ENCODE measurements around the gene C11orf58.

The C11orf58 gene

DNA sequence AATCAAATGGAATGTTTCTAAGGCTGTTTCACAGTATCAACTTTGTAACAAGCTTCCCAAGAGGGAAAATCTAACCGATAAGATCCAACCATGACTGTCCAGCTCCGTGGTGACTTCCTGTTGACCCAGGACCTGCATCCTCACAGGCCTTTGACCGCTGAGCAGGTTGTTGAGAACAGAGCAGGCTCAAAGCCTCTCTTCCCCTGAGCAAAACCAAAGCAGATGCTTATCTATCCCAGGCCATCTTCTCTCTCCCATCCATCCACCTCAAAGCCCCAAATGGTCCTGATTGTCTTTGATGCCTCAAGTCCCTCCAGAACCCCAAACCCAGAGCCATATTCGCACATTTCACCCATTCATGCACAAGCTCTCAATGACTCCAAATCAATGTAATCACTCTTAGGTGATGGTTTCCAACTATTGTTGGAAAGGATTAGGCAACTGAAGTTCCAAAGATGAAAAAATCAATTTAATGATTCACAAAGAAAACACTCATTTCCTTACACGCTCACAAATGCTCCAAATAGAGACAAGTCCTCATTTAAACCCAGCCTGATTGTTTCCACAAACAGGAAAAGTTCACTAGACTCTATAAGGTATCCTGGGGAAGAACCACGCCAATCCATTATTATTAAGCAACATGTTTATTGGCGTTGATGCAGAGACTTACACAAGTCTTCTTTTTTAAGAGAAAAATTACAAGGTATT is 48.7 kb downstream of the C11orf58 start:
- no peak for DNase-seq

DNA sequence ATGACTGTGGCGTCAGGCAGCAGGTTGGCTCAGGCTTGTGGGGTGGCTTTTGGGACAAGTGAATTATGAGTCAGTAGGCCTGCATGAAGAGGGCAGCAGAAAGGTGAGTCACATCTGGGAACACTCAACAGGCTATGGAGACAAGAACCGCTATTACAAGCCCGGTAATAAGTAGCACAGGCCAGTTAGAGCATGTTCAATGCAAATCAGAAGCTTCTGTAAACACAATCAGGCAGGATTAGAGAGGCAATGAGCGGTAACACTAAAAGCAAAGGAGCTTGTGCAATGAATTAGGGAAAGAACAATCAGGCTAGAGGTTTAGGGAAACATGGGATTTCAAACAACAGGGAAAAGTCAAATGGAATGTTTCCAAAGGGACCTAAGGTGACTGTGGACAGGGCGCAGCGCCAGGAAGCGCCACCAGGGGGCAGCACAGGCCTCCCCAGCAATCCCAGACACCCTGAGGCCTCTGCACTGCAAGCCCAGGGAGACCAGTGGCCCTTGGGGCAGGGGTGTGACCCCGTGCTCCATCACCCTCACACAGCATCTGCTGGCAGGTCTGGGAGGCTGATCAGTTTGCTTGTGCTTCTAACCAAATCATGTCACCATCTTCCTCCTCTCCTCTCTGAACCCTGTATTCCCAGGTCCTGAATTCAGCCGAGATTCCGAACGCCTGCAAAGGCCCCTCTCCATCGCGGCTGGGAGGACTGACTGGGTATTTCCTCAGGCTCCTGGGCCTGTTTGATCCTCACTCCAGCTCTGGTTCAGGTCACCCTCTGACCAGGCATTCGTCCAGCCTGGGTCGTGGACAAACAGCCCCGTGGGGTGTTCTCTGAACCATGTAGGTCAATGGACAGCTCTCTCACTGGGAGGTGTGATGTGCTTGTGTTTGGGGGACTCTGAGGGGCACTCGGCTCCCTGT is 50.0 kb downstream of the C11orf58 start:
- peak; percentile 65 for DNase-seq

DNA sequence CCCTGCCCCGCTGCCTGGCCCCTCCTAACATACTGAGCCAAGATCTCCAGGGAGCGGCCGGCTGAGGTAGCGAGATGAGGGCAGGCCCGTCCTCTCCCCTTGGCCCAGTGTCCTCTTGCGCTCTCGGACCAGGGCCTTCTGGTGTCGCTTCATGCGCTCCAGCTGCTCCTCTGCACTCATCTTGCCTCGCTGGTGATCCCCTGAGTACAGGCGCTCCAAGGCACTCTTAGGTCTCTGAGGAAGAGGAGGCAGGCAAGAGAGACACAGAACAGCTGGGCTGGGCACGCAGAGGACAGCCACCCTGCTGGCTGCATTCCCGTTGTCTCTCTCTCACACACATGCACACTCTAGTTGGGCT is 50.6 kb downstream of the C11orf58 start:
- DNase-seq = no peak

- DNase-seq = no peak
Observed at GRCh38 chr11:16789560-16790485, 51.4 kb downstream of the C11orf58 start.

DNA sequence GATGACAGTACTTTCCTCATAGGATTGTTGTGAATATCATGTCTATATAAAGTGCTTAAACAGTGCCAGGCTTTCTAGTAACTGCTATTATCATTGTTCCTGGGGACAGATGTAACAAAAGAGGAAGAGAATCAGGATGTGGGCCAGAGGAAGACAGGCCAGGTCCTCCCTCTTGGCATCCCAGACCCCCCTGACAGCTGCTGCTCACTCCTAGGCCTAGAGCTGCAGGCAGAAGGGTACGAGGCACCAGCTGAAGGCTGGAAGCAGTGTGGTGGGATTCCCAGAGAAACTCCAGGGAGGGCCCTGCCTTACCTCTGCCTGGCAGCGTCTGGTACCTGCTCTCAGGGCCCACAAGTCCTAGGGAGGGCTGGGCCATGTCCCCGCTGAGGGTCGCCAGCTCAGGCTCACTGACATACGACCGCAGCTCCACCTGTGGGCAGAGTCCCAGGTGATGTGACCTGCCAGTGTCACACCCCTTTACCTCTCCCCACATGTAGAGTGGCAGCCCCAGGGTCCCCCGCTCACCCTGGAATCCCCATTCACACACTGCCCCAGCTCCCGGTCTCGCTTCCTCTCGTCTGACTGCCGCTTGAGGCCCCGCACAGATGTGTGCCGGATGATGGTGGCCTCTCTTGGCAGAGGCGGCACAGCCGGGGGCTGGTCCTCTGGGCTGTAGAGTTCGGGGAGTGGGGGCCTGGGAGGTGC is 52.2 kb downstream of the C11orf58 start:
- DNase-seq = no peak

DNA sequence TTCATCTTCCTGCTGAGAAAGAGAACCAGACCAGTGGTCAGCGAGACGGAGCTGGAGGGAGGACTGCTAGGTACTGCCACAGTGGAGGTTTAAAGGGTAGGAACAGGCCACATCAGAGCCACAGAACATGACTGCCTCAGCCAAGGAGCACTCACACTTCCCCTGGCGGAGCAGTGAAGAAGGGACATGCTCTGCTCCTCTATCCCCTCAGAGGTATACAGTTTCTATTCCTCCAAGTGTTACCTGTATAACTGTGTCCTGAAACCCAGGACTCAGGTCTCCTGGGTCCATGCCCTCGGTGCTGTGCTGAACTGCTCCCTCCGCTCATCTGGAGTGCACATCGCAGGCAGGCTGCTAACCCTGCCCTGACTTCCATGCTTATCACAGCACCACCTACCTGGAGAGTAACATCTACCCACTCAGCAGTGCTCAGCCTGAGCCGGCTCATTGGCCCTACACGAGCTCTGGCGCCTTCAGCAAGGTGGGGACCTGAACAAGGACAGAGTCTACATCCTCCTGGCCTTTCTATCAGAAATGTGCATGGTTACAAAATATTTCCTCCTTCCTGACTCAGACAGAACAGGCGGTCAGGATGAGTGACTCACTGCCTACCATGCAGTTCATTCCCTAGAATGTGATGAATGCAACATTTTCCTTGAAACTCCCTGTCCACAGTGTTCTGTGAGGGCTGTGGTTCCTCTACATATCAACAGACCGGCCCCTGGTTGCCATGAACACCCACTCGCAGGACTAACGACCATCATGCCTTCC is 52.9 kb downstream of the C11orf58 start:
- DNase-seq = no peak

- DNase-seq = no peak
Observed at GRCh38 chr11:16792426-16792825, 54.0 kb downstream of the C11orf58 start.

GRCh38 chr11:16793009-16793408 is 54.6 kb downstream of the C11orf58 start:
- DNase-seq = no peak

DNA sequence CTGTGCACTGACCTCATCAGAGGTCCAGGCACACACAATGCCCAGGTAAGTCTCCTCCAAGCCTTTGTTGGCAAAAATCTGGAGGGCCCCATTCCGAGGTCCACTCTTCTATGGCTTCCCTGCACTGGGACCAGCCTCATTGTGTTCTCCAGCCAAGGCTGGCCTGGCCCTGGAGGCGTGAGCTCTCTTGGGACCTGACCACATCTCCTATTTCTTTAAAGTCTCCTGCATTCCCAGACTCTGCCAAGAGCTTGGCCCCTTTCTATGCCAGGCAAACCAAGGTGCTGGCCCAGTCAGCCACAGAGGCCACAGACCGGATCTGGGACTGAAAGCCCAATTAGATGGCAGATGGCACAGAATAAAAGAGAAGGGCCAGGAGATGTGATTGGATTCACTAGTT is 55.1 kb downstream of the C11orf58 start:
- DNase-seq = no peak

DNA sequence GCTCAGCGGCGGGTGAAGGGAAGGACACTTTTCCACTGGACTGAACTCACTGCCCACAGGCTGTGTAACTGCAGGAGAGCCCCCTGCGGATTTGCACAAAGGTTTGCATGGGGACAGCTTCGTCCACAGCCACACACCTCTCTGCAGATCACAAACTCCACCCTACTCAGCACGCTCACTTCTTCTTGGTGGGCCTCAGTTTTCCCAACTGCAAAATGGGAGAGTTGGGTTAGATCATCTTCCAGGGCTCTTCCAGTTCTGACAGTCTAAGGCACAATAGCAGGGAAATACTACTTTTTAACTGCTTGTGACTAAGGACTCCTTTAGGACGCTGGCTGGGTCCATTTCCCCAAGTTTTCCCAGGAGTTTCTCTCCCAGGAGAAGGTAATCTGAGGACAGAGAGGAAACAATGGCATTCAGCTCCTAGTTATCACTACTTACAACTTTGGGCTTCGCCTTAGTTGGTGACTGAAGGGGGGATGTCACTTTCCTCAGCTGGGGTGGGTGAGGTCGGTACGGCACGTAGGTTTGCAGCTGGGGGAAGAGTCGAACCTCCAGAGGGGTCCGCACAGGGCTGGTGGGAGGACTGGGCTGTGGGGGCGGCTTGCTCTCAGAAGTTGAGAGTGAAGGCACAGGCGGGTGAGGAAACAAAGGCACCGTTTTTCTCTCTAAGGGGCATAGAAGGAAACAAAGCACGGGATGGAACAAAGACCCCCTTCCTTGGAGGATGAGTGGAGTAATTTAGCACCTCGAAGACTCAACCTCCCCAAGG is 55.8 kb downstream of the C11orf58 start:
- DNase-seq = no peak

GRCh38 chr11:16795146-16795545 is 56.7 kb downstream of the C11orf58 start:
- no peak for DNase-seq

DNA sequence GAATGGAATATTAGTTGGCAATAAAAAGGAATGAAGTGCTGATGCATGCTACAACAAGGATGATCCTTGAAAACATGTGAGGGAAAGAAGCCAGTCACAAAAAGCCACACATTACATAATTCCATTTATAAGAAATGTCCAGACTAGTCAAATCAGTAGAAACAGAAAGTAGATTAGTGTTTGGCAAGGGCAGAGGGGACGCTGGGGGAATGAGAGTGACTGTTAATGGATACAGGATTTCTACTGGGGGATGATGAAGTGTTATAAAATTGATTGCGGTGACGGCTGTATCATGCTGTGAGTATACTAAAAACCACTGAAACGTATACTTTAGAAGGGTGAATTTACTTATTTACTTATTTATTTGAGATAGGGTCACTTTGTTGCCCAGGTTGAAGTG is 57.9 kb downstream of the C11orf58 start:
- no peak for DNase-seq

DNA sequence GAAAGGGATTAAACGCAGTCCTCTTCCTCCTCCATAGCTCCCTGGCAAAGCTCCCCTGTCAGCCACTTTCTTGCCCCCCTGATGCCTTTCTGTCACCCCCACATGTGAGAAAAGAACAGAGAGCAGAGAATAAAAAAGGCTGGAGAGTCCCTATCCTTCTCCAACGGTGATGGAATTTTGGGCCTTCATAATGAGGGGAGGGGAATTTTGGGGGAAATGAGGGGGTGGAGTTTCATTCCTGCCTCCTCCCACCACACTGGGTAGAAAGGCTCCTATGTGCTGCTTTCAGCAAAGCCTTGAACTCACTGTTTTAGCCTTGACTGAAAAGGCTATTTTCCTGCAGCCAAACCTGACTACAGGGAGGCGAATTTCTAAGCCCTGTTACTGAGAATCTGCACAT is 59.3 kb downstream of the C11orf58 start:
- DNase-seq = no peak

DNA sequence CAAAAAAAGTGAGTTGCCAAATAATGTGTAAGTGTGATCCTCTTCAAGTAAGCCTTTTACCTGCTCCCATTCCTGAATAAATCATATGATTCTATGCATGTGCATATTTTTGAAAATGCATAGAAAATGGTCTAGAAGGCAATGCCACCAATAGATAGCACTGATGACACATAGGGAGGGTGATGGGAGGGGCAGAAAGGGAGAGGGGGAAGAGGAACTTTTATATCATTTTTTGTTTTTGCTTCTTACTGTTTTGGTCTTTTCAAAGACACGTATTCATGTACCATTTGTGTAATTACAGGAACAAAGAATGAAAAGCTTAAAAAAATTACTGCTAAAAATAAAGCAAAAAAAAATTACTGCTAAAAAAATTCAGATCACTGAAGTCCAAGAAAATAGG is 60.8 kb downstream of the C11orf58 start:
- DNase-seq = no peak

GRCh38 chr11:16799890-16800289 is 61.4 kb downstream of the C11orf58 start:
- no peak for DNase-seq

DNA sequence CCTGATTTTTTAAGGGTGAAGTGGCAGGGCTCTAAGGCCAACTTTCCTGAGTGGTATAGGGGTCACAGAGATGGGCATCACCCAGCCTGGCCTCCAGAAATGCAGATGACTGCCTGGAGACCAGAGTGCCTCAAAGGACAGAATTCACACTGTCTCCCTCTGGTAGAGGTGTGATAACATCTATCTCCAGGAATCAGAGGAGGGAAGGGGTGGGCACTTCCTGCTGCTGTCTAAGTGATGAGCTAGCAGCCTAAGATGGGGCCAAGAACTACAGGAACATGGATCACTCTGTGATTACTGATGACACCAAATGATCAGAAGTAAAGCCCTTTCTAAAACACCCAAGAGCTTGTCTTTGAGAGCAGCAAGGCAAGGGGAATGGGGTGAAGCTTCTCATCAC is 61.9 kb downstream of the C11orf58 start:
- no peak for DNase-seq

DNA sequence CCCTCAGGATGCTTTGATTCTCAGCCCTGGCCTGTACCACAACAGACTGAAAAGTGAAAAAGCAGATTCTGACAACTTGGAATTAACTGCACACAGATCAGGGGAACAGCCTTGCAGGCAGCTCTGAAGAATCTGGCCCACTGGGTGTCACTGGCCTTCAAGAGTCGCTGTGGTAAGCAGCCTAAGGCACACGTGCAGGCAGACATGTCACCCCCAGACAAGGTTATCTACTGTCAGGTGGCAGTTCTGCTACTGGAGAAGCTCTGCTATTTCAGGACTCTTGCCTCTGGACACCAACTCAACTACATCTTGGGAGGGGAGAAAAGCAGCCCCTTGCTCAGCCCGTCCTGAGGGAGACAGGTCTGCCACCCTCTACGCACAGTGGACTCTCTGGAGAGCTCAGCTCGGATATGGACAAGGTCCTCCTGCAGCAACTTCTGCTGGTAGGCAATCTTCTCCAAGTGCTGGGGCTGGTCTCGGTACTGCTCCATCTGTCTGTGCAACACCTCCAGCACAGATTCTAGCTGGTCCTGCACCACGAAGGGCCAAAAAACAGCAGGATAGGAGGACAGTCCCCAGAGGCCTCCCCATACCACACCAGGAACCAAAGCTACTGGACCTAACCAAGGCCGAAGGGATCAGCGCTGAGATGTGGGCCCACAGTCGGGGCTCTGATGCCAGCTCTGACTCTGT is 63.0 kb downstream of the C11orf58 start:
- no peak for DNase-seq

DNA sequence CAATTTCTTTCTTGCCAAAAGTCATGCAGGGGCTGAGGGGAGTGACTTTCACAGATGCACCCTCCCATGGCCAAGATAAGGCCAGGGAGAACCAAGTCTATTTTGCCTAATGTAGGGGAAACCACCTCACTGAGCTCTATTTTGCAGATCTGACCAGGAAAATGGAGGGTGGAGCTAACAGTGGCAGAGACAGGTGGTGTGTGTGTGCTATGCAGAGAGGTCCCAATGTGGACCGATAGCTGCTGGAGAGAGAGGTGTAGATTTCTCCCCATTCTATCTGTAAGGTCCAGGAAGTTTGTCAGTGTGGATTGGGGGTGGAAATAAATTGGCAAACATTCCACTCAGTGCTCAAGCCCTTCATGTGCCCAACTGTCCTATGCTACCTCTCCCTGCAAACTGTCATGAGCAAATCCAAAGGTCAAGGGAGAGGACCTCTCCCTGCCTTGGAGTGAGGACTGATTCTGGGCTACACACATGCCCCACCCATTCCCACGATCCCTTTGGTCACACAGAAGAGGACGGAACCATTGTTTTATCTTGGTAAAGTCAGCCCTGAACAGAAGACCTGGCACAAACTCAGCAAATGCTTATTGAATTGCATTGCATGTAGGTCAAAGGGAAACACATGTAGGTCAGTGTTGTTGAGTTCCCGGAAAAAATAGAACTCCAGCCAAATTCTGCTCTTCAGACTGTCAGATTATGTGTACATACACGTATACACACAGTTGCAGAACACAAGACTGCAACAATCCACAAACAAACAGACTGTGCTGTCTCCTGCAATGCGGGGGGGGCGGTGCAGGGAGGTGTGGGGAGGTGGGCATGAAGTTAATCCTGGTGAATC is 65.9 kb downstream of the C11orf58 start:
- DNase-seq = no peak

DNA sequence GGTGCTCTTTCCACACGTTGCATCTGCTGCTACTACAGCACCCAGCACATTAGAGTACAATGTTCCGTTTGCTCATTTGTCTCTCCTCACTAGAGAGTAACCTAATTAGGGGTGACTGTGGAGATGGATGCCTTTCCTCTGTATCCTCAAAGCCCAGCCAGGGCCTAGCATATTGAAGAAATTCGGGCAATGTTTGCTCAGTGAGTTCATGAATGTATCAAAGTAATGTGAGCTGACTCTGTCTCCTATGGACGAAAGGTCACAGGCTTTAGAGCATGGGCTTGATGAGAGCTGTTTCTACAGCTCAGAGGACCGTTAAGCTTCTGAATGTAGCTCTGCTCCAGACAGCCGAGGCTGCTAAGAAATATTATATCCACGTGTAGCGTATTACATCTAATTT is 67.5 kb downstream of the C11orf58 start:
- no peak for DNase-seq

Data from activated naive CD4-positive, alpha-beta T cell treated with Interleukin-2 at 50 U/mL for 16 hours (primary cell).